NCI-H2107 (cell line): ENCODE results near the gene RYR3.

Experiments
- DNase-seq: peaks from one replicate; lab custom pipeline; 2025; lab: John Stamatoyannopoulos, UW

The RYR3 gene

GRCh38 chr15:33320017-33320416 lies 9.2 kb downstream of the RYR3 start:
- no peak for DNase-seq

GRCh38 chr15:33322091-33322490 lies 11.3 kb downstream of the RYR3 start:
- no peak for DNase-seq

GRCh38 chr15:33324609-33325008 lies 13.8 kb downstream of the RYR3 start:
- no peak for DNase-seq

GRCh38 chr15:33326908-33327307 lies 16.1 kb downstream of the RYR3 start:
- DNase-seq = no peak

GRCh38 chr15:33328106-33328505 lies 17.3 kb downstream of the RYR3 start:
- DNase-seq = no peak

GRCh38 chr15:33329457-33329856 lies 18.7 kb downstream of the RYR3 start:
- DNase-seq = no peak

- no peak for DNase-seq
Measured at GRCh38 chr15:33330931-33331330, 20.2 kb downstream of the RYR3 start.

- no peak for DNase-seq
Measured at GRCh38 chr15:33341953-33342352, 31.2 kb downstream of the RYR3 start.

GRCh38 chr15:33343275-33343674 lies 32.5 kb downstream of the RYR3 start:
- no peak for DNase-seq

- DNase-seq = no peak
Measured at GRCh38 chr15:33344111-33344510, 33.3 kb downstream of the RYR3 start.

GRCh38 chr15:33344530-33344929 lies 33.8 kb downstream of the RYR3 start:
- DNase-seq = no peak

- DNase-seq = no peak
Measured at GRCh38 chr15:33354411-33354810, 43.6 kb downstream of the RYR3 start.

GRCh38 chr15:33357845-33358244 lies 47.1 kb downstream of the RYR3 start:
- no peak for DNase-seq

GRCh38 chr15:33358306-33358705 lies 47.5 kb downstream of the RYR3 start:
- no peak for DNase-seq

GRCh38 chr15:33360886-33361285 lies 50.1 kb downstream of the RYR3 start:
- no peak for DNase-seq

- no peak for DNase-seq
Measured at GRCh38 chr15:33369941-33370622, 59.3 kb downstream of the RYR3 start.

- DNase-seq = no peak
Measured at GRCh38 chr15:33370623-33371020, 59.9 kb downstream of the RYR3 start.

- DNase-seq = no peak
Measured at GRCh38 chr15:33371159-33371558, 60.4 kb downstream of the RYR3 start.

- no peak for DNase-seq
Measured at GRCh38 chr15:33374226-33374914, 63.6 kb downstream of the RYR3 start.

GRCh38 chr15:33375236-33375635 lies 64.5 kb downstream of the RYR3 start:
- DNase-seq = no peak

GRCh38 chr15:33377204-33377603 lies 66.4 kb downstream of the RYR3 start:
- no peak for DNase-seq

- no peak for DNase-seq
Measured at GRCh38 chr15:33378866-33379480, 68.2 kb downstream of the RYR3 start.

GRCh38 chr15:33380406-33380805 lies 69.6 kb downstream of the RYR3 start:
- no peak for DNase-seq
